Measurements from ENCODE around the gene PSAT1.

The PSAT1 gene

GRCh38 chr9:78253285-78253684 lies 43.6 kb upstream of the PSAT1 start:
- Histone ChIP-seq H3K27me3 (ENCODE audit: insufficient read depth, low read depth) (no peaks in the 10 kb centered on the region), H3K4me3 (IDR thresholded peaks at IDR 0.05; ENCODE audit: insufficient read depth, low read depth, low read length) (no peak overlapping the region), H3K9ac (no peak overlapping the region), H3K36me3 (ENCODE audit: insufficient read depth) (0 out of 2 replicates have a peak, but pooled peaks cover 3% of the 10 kb centered on the region), H4K20me1 (ENCODE audit: insufficient read depth) (no peaks in the 10 kb centered on the region), H3K4me1 (ENCODE audit: low read depth, poor library complexity, severe bottlenecking) (no peaks in the 10 kb centered on the region), H2AFZ (ENCODE audit: low read depth) (no peak overlapping the region), H3K79me2 (ENCODE audit: insufficient read depth, low read depth) (no peaks in the 10 kb centered on the region), H3K27ac (no peak overlapping the region), H3K4me2 (no peak overlapping the region)
- TF ChIP-seq CTCF (conservative IDR thresholded peaks at IDR 0.05; ENCODE audit: low read depth, low read length), result no peak

GRCh38 chr9:78261403-78262001 lies 35.4 kb upstream of the PSAT1 start:
- no peaks in the 10 kb centered on the region for H4K20me1 ChIP-seq (ENCODE audit: insufficient read depth)
- no peak overlapping the region for H3K27ac ChIP-seq
- H3K9ac ChIP-seq, result no peak overlapping the region
- peak; percentile 70 for TF ChIP-seq CTCF (conservative IDR thresholded peaks at IDR 0.05; ENCODE audit: low read depth, low read length)
- H3K4me1 ChIP-seq (ENCODE audit: low read depth, poor library complexity, severe bottlenecking), result no peaks in the 10 kb centered on the region
- no peaks in the 10 kb centered on the region for H3K27me3 ChIP-seq (ENCODE audit: insufficient read depth, low read depth)
- H3K36me3 ChIP-seq (ENCODE audit: insufficient read depth), result 0 out of 2 replicates have a peak, but pooled peaks cover 2% of the 10 kb centered on the region
- H2AFZ ChIP-seq (ENCODE audit: low read depth), result no peak overlapping the region
- no peak overlapping the region for H3K4me2 ChIP-seq
- no peaks in the 10 kb centered on the region for H3K79me2 ChIP-seq (ENCODE audit: insufficient read depth, low read depth)
- no peak overlapping the region for H3K4me3 ChIP-seq (IDR thresholded peaks at IDR 0.05; ENCODE audit: insufficient read depth, low read depth, low read length)

GRCh38 chr9:78262655-78263054 lies 34.3 kb upstream of the PSAT1 start:
- H3K79me2 ChIP-seq (ENCODE audit: insufficient read depth, low read depth), result no peaks in the 10 kb centered on the region
- H3K4me1 ChIP-seq (ENCODE audit: low read depth, poor library complexity, severe bottlenecking), result no peaks in the 10 kb centered on the region
- TF ChIP-seq CTCF (conservative IDR thresholded peaks at IDR 0.05; ENCODE audit: low read depth, low read length), result no peak
- no peak overlapping the region for H3K4me2 ChIP-seq
- H3K27me3 ChIP-seq (ENCODE audit: insufficient read depth, low read depth), result no peaks in the 10 kb centered on the region
- H3K9ac ChIP-seq, result no peak overlapping the region
- 0 out of 2 replicates have a peak, but pooled peaks cover 4% of the 10 kb centered on the region for H3K36me3 ChIP-seq (ENCODE audit: insufficient read depth)
- no peak overlapping the region for H3K27ac ChIP-seq
- no peak overlapping the region for H2AFZ ChIP-seq (ENCODE audit: low read depth)
- no peaks in the 10 kb centered on the region for H4K20me1 ChIP-seq (ENCODE audit: insufficient read depth)
- H3K4me3 ChIP-seq (IDR thresholded peaks at IDR 0.05; ENCODE audit: insufficient read depth, low read depth, low read length), result no peak overlapping the region

GRCh38 chr9:78267889-78268288 lies 29.0 kb upstream of the PSAT1 start:
- no peak overlapping the region for H3K9ac ChIP-seq
- H2AFZ ChIP-seq (ENCODE audit: low read depth), result no peak overlapping the region
- no peaks in the 10 kb centered on the region for H3K27me3 ChIP-seq (ENCODE audit: insufficient read depth, low read depth)
- H4K20me1 ChIP-seq (ENCODE audit: insufficient read depth), result no peaks in the 10 kb centered on the region
- 0 out of 2 replicates have a peak, but pooled peaks cover 4% of the 10 kb centered on the region for H3K36me3 ChIP-seq (ENCODE audit: insufficient read depth)
- no peak overlapping the region for H3K4me3 ChIP-seq (IDR thresholded peaks at IDR 0.05; ENCODE audit: insufficient read depth, low read depth, low read length)
- H3K4me1 ChIP-seq (ENCODE audit: low read depth, poor library complexity, severe bottlenecking), result no peaks in the 10 kb centered on the region
- no peak overlapping the region for H3K27ac ChIP-seq
- H3K79me2 ChIP-seq (ENCODE audit: insufficient read depth, low read depth), result no peaks in the 10 kb centered on the region
- H3K4me2 ChIP-seq, result no peak overlapping the region
- no peak for TF ChIP-seq CTCF (conservative IDR thresholded peaks at IDR 0.05; ENCODE audit: low read depth, low read length)
